Activated naive CD8-positive, alpha-beta T cell (primary cell): ENCODE data around the gene SERPINF2.
"Not testable (repeated sequence)": the region's sequence is repeated elsewhere in the genome, so short reads cannot be mapped to it uniquely, and the experiment has no call there.

Experiments used
- H3K27ac Mint-ChIP-seq: one replicate; pipeline ENCODE4 v1.8.0; 2021; ENCODE audit warnings: mixed read lengths
- H3K27me3 Mint-ChIP-seq: one replicate; pipeline ENCODE4 v1.8.0; 2021; ENCODE audit warnings: mixed read lengths
- H3K36me3 Mint-ChIP-seq: one replicate; pipeline ENCODE4 v1.8.0; 2021; ENCODE audit warnings: mixed read lengths
- H3K4me1 Mint-ChIP-seq: one replicate; pipeline ENCODE4 v1.8.0; 2021; ENCODE audit warnings: low read depth, mixed read lengths
- H3K4me3 Mint-ChIP-seq: one replicate; pipeline ENCODE4 v1.8.0; 2021; ENCODE audit warnings: mild to moderate bottlenecking, mixed read lengths
- H3K9me3 Mint-ChIP-seq: one replicate; pipeline ENCODE4 v1.8.0; 2021; ENCODE audit warnings: low read depth, mixed read lengths

Gene SERPINF2

DNA sequence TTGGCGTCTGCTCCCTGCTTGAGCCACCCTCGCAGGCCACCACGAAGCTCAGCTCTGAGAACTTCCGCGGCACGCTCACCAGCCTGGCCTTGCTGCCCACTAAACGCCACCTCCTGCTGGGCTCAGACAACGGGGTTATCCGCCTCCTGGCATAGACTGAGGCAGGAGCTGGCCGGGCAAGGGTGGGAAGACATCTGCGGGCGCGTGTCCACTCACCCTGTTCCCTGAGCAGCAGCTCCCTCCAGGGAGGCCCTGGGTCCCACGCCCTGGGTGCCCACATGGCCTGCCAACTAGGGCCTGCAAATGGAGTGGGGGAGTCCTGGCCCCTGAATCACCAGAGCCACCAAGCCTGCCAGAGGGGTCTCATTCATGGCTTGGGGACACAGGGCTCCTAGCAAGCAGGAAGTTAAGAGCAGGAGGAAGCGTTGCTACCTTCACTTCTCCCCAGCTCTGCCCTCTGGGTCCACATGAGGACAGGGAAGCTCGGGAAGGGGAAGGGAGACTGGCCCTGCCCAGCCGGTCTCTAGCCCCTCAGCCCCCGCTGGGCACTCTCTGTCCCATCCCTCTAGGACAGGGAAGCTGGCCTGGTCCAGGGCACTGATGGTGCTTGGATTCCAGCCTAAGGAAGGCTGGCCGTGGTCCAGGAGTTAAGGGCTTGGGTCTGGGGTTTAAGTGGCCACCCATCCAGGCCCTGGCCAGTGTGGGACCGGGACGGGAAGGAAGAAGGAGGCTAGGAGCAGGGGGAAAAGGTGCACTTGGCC, 5.0 kb upstream of the SERPINF2 start:
- no peak overlapping the region for H3K27ac Mint-ChIP-seq
- no peaks in the 10 kb centered on the region for H3K27me3 Mint-ChIP-seq
- no peak overlapping the region for H3K4me3 Mint-ChIP-seq
- no peaks in the 10 kb centered on the region for H3K36me3 Mint-ChIP-seq
- no peaks in the 10 kb centered on the region for H3K9me3 Mint-ChIP-seq
- H3K4me1 Mint-ChIP-seq, result peaks cover 6% of the 10 kb centered on the region

DNA sequence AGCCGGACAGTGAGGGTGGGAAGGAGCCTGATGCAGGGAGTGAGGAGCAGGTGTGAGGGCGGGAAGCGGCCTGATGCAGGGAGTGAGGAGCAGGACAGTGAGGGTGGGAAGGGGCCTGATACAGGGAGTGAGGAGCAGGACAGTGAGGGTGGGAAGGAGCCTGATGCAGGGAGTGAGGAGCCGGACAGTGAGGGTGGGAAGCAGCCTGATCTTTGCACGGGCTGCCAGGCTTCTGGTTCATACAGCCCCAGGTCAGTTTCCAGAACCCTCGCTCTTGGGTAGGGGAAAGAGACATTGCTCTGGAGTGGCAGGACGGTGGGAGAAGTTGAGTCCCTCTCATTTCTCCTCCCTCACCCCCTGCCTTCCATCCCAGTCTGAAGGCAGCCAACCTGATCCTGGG, 772 bp upstream of the SERPINF2 start:
- H3K27ac Mint-ChIP-seq, H3K27me3 Mint-ChIP-seq, H3K4me1 Mint-ChIP-seq, H3K4me3 Mint-ChIP-seq, H3K9me3 Mint-ChIP-seq, H3K36me3 Mint-ChIP-seq: not testable (repeated sequence)

GRCh38 chr17:1743088-1743439, 393 bp downstream of the SERPINF2 start:
- Mint-ChIP-seq H3K27ac (no peak overlapping the region), H3K36me3 (no peaks in the 10 kb centered on the region), H3K9me3 (no peaks in the 10 kb centered on the region), H3K4me1 (no peaks in the 10 kb centered on the region), H3K4me3 (no peak overlapping the region), H3K27me3 (no peaks in the 10 kb centered on the region)

DNA sequence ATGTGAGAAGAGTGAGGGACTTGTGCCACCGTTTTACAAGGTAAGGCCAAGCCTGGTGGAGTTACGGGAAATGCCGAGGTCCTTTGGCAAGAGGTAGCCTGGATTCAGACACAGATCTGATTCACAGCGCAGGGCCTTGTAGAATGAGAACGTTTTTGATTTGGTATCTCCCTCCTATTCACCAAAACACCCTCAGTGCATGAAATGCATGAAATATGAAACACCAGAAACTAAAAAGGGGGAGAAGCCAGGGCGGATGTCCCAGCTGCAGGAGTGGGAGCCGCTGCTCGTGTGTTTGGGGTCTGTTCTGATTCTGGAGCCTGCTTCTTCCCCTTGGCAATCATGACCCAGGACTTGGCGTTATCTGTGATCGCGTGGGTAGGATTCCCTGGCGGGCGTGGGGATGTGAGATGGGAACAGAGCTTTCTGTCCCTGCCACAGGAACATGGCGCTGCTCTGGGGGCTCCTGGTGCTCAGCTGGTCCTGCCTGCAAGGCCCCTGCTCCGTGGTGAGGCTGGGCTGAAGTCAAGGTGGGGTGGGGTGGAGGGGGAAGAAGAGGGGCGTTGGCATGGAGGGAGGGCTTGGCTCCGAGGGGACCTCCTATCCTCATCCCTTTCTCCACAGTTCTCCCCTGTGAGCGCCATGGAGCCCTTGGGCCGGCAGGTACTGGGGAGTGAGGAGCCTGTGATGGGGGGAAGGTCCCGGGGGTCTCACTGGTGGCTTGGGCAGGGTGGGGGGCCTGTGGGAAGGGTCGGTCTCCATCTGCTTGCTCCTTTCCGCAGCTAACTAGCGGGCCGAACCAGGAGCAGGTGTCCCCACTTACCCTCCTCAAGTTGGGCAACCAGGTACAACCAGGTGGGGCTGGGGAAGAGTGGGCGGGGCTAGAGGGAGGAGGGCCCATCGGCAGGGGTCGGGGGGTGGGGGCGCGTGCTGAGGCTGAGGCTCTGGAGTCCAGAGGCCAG, 2.2 kb downstream of the SERPINF2 start:
- H3K4me1 Mint-ChIP-seq, result no peaks in the 10 kb centered on the region
- H3K4me3 Mint-ChIP-seq, result no peak overlapping the region
- H3K9me3 Mint-ChIP-seq, result no peaks in the 10 kb centered on the region
- no peak overlapping the region for H3K27ac Mint-ChIP-seq
- H3K36me3 Mint-ChIP-seq, result no peaks in the 10 kb centered on the region
- H3K27me3 Mint-ChIP-seq, result no peaks in the 10 kb centered on the region

GRCh38 chr17:1745513-1746020, 2.9 kb downstream of the SERPINF2 start:
- H3K4me3 Mint-ChIP-seq, result no peak overlapping the region
- no peaks in the 10 kb centered on the region for H3K27me3 Mint-ChIP-seq
- H3K27ac Mint-ChIP-seq, result no peak overlapping the region
- H3K4me1 Mint-ChIP-seq, result no peaks in the 10 kb centered on the region
- no peaks in the 10 kb centered on the region for H3K9me3 Mint-ChIP-seq
- no peaks in the 10 kb centered on the region for H3K36me3 Mint-ChIP-seq

- H3K27ac Mint-ChIP-seq, result no peak overlapping the region
- H3K9me3 Mint-ChIP-seq, result no peaks in the 10 kb centered on the region
- no peak overlapping the region for H3K4me3 Mint-ChIP-seq
- no peaks in the 10 kb centered on the region for H3K4me1 Mint-ChIP-seq
- H3K27me3 Mint-ChIP-seq, result no peaks in the 10 kb centered on the region
- H3K36me3 Mint-ChIP-seq, result no peaks in the 10 kb centered on the region
Observed at GRCh38 chr17:1746975-1747543, 4.4 kb downstream of the SERPINF2 start.

- Mint-ChIP-seq H3K4me1 (peaks cover 3% of the 10 kb centered on the region), H3K27ac (no peak overlapping the region), H3K27me3 (no peaks in the 10 kb centered on the region), H3K9me3 (no peaks in the 10 kb centered on the region), H3K4me3 (no peak overlapping the region), H3K36me3 (no peaks in the 10 kb centered on the region)
Observed at GRCh38 chr17:1750628-1751027, 8.0 kb downstream of the SERPINF2 start.

DNA sequence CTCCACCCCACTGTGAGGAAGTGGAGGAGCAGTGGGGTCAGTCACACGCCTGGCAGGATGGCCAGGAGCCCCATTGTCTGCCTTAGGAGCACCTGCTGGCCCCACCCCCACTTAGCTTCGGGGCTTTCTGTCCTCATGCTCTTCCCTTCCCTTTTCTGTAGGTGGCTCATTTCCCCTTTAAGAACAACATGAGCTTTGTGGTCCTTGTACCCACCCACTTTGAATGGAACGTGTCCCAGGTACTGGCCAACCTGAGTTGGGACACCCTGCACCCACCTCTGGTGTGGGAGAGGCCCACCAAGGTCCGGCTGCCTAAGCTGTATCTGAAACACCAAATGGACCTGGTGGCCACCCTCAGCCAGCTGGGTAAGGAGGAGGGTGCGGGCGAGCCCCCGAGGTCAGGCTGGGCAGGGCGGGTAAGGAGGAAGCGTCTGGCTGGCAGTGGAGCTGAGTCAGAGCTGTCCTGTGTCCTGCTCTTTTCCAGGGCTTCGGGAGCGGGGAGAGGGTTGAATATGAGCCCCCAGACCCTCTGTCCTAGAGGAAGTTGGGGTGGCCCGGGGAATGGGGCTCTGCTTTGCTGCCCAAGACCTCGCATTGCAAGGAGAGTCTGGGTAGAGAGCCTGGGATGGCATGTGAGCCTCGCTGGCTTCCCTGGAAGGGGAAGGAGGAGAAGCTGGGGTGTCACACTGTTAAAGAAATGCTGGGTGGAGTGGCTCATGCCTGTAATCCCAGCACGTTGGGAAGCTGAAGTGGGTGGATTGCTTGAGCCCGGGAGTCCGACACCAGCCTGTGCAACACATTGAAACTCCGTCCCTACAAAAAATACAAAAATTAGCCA, 10.0 kb downstream of the SERPINF2 start:
- Mint-ChIP-seq H3K27me3 (no peaks in the 10 kb centered on the region), H3K4me3 (no peak overlapping the region), H3K36me3 (no peaks in the 10 kb centered on the region), H3K27ac (no peak overlapping the region), H3K4me1 (peaks cover 3% of the 10 kb centered on the region), H3K9me3 (no peaks in the 10 kb centered on the region)

- Mint-ChIP-seq H3K36me3 (no peaks in the 10 kb centered on the region), H3K9me3 (no peaks in the 10 kb centered on the region), H3K27ac (no peak overlapping the region), H3K4me1 (peaks cover 3% of the 10 kb centered on the region), H3K27me3 (no peaks in the 10 kb centered on the region), H3K4me3 (no peak overlapping the region)
Observed at GRCh38 chr17:1753767-1754429, 11.2 kb downstream of the SERPINF2 start.

GRCh38 chr17:1754430-1755112, 11.9 kb downstream of the SERPINF2 start:
- Mint-ChIP-seq H3K36me3 (no peaks in the 10 kb centered on the region), H3K4me3 (no peak overlapping the region), H3K9me3 (no peaks in the 10 kb centered on the region), H3K4me1 (peaks cover 3% of the 10 kb centered on the region), H3K27ac (no peak overlapping the region), H3K27me3 (no peaks in the 10 kb centered on the region)

- no peaks in the 10 kb centered on the region for H3K36me3 Mint-ChIP-seq
- H3K9me3 Mint-ChIP-seq, result no peaks in the 10 kb centered on the region
- no peak overlapping the region for H3K27ac Mint-ChIP-seq
- H3K4me3 Mint-ChIP-seq, result no peak overlapping the region
- no peaks in the 10 kb centered on the region for H3K27me3 Mint-ChIP-seq
- peaks cover 3% of the 10 kb centered on the region for H3K4me1 Mint-ChIP-seq
Observed at GRCh38 chr17:1755252-1755826, 12.7 kb downstream of the SERPINF2 start.

DNA sequence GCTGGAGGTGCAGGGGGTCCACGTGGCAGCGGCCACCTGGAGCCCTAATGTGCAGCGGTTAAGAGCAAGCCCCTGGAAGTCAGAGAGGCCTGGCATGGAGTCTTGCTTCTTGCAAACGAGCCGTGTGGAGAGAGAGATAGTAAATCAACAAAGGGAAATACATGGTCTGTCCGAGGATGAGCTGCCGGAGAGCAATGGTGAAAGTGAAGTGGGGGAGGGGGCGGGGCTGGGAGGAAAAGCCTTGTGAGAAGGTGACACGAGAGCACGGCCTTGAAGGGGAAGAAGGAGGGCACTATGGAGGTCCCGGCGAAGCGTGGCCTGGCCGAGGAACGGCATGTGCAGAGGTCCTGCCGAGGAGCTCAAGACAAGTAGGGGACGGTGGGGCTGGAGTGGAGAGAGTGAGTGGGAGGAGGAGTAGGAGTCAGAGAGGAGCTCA, 13.2 kb downstream of the SERPINF2 start:
- no peak overlapping the region for H3K4me3 Mint-ChIP-seq
- peaks cover 3% of the 10 kb centered on the region for H3K4me1 Mint-ChIP-seq
- H3K36me3 Mint-ChIP-seq, result no peaks in the 10 kb centered on the region
- H3K27me3 Mint-ChIP-seq, result no peaks in the 10 kb centered on the region
- H3K27ac Mint-ChIP-seq, result peak overlapping the region; percentile 34
- H3K9me3 Mint-ChIP-seq, result no peaks in the 10 kb centered on the region

DNA sequence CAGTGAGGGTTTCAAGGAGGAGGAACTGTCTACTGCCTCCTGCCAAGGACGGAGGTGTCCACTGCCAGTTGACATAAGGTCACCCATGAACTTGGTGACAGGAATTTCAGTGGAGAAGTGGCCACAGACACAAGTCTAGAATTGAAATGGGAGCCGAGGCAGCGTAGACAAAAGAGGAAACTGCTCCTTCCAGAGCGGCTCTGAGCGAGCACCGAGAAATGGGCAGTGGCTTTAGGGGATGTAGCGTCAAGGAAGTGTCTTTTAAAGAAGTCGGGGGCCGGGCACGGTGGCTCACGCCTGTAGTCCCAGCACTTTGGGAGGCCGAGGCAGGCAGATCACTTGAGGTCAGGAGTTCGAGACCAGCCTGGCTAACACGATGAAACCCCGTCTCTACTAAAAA, 16.1 kb downstream of the SERPINF2 start:
- no peak overlapping the region for H3K27ac Mint-ChIP-seq
- peaks cover 17% of the 10 kb centered on the region for H3K4me1 Mint-ChIP-seq
- H3K36me3 Mint-ChIP-seq, result no peaks in the 10 kb centered on the region
- no peak overlapping the region for H3K4me3 Mint-ChIP-seq
- H3K27me3 Mint-ChIP-seq, result no peaks in the 10 kb centered on the region
- H3K9me3 Mint-ChIP-seq, result no peaks in the 10 kb centered on the region
